ENCODE measurements around the gene CABLES1.

The CABLES1 gene

GRCh38 chr18:23217781-23218180 is 82.5 kb downstream of the CABLES1 start:
- no peak for DNase-seq (ENCODE audit: low read depth in 2 of 2)

DNA sequence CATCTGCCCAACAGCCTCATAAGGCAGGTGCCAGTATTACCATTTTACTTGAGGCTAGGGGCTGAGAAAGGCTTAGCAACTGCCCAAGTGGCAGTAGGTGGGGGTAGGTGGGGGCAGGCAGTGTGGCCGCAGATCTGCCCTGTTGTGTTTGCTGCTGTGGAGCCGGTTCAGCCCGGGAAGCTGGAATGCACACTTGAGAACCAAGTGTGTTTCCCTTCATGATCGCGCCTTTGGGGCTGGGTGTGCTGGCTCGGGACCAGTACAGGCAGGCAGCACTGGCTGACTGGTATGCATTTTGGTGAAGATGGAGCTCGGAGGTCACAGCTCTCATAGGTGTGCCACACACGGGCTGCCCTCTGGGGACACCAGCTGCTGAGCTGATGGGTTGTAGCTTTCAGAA is 85.1 kb downstream of the CABLES1 start:
- DNase-seq (ENCODE audit: low read depth in 2 of 2), result no peak

- no peak for DNase-seq (ENCODE audit: low read depth in 2 of 2)
Measured at GRCh38 chr18:23223641-23224040, 88.4 kb downstream of the CABLES1 start.

DNA sequence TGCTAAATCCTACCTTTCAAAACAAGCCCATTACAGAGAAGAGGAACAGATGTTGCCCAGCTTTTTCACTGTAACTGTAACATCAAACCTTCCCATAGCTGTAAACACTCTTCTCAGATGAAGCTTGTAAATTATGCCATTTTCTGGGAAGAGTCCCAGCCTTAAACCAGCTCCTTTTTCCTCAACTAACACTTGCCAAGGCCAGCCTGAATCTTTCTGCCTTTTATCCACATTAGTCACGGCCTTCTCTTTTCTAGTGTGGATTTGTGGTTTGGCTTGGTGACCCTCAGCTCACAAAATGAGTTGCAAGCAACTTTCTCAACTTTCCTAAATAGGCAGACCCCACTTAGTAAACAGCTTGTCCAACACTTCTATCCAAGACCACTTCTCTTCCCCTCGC is 90.2 kb downstream of the CABLES1 start:
- DNase-seq (ENCODE audit: low read depth in 2 of 2), result no peak

DNA sequence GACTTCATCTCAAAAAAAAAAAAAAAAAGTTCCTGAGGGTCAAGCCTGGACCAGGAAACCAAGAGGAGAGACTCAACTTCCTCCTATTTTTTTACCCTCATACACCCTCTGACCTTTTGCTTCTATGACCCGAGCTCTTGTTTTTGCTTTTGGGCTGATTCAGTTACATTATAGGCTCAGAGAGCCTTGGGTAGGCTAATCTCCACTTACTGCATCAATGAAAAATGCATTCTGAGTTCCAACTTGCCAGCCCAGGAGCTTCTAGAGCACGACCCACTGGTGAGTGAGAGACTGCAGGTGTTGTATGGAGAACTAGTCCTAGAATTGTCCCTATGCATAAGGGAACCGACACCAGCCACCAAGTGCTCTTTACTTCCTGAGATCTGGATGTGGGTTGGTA is 91.1 kb downstream of the CABLES1 start:
- DNase-seq (ENCODE audit: low read depth in 2 of 2), result no peak

DNA sequence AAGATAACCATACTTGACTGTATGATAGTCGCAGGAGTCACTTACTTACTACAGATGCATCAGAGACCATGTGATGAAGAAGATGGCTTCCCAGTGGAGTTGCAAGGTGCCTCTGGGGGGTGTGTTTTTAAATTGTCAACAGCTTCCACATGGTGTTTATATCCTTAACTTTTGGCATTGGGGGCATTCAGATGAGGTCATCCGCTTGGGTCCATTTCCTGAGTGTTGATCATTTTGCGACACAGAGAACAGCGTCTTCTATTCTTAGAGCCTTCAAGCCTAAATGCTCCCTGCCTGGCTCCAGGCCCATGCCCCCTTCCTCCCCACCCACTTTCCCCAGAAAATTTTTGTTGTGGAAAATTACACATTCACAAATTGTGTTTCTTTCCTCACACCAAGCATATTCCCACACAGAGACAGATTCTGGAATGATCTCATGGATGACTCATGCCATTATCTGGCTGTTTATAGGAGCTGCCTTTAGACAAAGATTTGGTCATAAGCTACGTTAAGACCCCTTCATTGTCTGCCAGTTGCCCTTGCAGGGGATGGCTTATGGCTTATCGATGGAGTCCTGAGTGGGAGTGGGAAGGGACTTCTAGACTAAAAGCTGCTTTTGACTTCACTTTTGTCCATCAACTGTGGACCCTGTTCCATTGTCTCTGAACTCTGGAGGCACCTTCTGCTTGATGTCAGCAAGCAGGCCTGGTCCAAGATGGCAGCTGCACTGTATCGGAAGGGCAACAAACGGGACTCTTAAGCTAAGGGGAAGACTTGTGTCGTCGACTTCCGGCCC is 91.8 kb downstream of the CABLES1 start:
- DNase-seq (ENCODE audit: low read depth in 2 of 2), result no peak

- DNase-seq (ENCODE audit: low read depth in 2 of 2), result no peak
Measured at GRCh38 chr18:23227726-23228070, 92.4 kb downstream of the CABLES1 start.

GRCh38 chr18:23228102-23229061 is 93.1 kb downstream of the CABLES1 start:
- peak in 1 of 2 donors; percentile 8 for DNase-seq (ENCODE audit: low read depth in 2 of 2)

DNA sequence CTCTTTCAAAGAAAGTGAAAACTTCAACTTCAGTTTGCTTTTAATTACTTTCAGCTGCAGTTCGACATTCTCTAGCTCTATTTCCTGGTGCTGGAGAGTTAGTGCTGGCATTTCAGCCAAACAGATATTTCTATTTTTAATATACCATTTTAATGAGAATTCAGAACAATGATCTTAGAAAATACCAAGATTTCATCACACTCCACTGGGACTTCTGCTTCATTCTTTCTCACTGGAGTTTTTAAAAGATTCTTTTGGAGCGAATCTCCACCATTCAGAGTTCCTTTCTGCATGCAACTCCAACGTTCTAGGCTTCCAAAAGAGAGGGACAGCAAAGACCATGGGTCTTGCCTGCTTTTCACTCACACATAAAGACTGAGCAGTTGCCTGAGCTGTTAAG is 94.2 kb downstream of the CABLES1 start:
- DNase-seq (ENCODE audit: low read depth in 2 of 2), result no peak

- DNase-seq (ENCODE audit: low read depth in 2 of 2), result no peak
Measured at GRCh38 chr18:23230686-23231085, 95.4 kb downstream of the CABLES1 start.

GRCh38 chr18:23231340-23232021 is 96.2 kb downstream of the CABLES1 start:
- DNase-seq (ENCODE audit: low read depth in 2 of 2), result peak; percentile 26 to 56

GRCh38 chr18:23232331-23232730 is 97.0 kb downstream of the CABLES1 start:
- DNase-seq (ENCODE audit: low read depth in 2 of 2), result no peak

DNA sequence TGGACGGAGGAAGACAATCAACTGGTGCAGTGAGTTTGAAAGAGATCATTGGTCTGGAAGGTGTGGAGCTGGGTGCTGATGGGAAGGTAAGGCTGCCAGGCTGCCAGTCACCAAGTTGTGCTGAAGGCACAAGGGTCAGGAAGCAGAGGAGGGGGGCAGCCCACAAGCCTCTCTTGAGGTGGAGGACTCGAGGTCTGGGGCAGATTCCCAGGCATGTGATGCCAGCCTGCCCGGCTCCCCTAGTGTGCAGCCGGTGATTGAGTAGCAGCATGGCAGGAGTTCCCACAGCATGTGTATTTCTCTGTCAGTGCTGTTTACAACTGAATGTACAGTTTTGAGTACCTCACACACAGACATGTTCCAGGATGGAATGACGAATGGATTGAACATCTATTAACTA is 99.3 kb downstream of the CABLES1 start:
- no peak for DNase-seq (ENCODE audit: low read depth in 2 of 2)

DNA sequence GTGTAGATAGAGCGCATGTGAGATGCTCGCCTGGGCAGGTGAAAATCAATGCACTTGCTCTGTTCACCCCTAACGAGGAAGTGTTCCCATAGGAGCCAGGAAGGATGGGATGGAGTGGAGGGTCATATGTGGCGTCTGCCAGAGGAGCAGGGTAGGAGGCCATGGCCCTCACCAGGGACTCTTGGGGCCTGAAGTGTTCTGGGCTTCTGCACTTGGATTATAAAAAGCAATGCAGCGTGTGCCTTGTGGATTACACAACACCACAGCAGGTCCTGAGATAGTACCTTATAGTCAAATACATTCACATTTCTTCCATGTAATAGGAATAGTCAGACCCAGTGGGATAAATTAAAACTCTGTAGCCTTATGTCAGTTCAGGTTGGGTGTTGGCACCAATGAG is 100.1 kb downstream of the CABLES1 start:
- no peak for DNase-seq (ENCODE audit: low read depth in 2 of 2)

GRCh38 chr18:23235860-23236259 is 100.6 kb downstream of the CABLES1 start:
- DNase-seq (ENCODE audit: low read depth in 2 of 2), result no peak

DNA sequence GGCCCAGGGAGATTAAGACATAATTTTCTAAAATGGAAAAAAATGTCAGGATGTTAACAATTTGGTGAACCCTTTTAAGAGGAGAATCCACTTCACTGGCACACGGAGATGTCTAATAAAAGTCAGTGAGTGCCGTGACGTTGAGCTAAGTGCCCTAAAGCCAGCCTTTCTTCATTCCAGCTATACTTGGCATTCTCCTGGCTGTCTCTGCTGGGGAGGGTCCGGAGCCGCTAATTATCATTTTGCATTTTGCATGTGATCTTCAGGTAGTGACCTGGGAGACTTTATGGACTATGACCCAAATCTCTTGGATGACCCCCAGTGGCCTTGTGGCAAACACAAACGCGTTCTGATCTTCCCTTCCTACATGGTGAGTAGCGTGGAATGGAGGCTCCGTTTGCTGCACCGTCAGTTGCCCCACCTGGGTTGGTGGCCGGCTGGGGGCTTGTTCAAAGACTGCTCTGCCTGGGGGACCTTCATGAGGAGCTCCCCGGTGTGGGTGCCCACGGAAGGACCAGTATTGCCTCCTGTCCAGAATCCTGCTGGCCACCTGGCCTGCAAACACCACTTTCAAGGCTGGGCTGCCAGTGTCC is 101.7 kb downstream of the CABLES1 start:
- DNase-seq (ENCODE audit: low read depth in 2 of 2), result no peak

GRCh38 chr18:23237524-23238151 is 102.4 kb downstream of the CABLES1 start:
- DNase-seq (ENCODE audit: low read depth in 2 of 2), result peak in 1 of 2 donors; percentile 25

DNA sequence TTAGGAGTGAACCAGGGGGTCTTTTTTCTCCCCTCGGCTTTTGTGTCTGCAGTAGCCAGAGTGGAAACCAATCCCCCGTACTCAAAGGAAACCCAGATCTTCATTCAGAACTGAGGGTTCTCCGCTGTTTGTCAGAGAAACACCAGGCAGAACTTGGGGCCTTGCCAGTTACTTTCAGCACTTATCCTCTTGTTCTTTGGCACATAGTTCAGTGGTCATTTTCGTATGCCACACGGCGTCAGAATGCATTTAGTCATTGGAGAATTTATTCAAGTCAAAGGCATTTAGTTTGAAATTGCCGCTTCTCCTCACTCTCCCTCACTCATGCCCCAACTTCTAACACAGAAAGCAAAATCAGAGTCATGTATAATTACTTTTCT is 102.9 kb downstream of the CABLES1 start:
- DNase-seq (ENCODE audit: low read depth in 2 of 2), result no peak

DNA sequence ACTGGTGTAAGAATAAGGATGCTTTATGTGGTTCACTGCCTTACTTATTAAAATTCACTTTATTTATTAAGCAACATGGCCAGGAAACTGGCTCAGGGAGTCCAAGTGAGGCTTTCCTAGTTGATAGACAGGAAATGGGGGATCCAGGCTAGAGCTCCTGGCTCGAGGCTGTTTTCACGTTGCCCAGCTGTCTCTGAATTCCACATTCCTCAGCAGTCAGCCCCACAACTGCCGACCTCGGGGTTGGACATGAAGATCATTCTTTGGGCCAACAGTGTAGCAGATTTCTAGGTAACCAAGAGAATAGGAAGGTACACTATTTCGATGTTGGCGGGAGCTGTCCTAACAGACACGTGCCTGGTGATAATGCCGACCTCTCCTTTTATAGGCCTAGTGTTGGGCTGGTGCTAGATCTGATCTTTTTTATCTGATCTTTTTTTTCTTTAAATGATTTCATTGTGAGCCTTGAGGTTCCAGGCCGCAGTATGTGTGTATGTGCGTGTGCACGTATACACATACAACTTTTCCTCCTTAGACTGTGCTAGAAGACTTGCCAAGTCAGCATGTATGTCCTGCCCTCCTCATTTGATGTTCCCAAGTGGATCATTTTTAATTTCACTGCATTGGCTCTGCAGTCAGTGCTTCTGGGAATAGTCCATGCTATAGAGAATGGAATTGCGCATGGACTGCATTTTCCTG is 103.5 kb downstream of the CABLES1 start:
- DNase-seq (ENCODE audit: low read depth in 2 of 2), result no peak

DNA sequence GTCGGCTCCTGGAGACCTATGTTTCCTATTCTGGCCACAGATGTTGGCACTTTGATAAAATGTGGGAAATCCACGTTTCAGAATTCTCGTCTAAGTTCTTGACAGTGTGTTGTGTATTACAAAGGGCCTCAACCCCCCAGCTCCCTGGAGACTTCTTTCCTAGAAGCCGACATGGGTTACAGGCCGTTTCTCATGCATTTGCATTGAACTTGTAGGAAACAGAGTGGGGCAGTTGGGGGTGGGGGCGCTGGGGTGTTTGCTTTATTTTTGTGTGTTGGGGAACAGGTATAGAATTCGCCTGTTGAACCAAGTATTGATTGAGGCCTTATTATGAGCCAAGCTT is 104.0 kb downstream of the CABLES1 start:
- no peak for DNase-seq (ENCODE audit: low read depth in 2 of 2)
